ENCODE results near the gene CLIC1.

The CLIC1 gene

GRCh38 chr6:31723980-31724691 is 12.2 kb downstream of the CLIC1 start:
- no peak for FAIRE-seq
- TF ChIP-seq CTCF (IDR thresholded peaks at IDR 0.05; ENCODE audit: insufficient read depth, missing control alignments), result no peak
- DNase-seq (ENCODE audit: insufficient read length, low spot score), result no peak

GRCh38 chr6:31723245-31723979 is 12.9 kb downstream of the CLIC1 start, which contains the start of gene MPIG6B:
Gene MPIG6B, plus strand, starts transcription at chr6:31723373. Its CDS starts 11 bp downstream, at chr6:31723384.
- no peak for FAIRE-seq
- no peak for DNase-seq (ENCODE audit: insufficient read length, low spot score)
- no peak for TF ChIP-seq CTCF (IDR thresholded peaks at IDR 0.05; ENCODE audit: insufficient read depth, missing control alignments)

- no peak for DNase-seq (ENCODE audit: insufficient read length, low spot score)
These were observed 14.2 kb downstream of the CLIC1 start for GRCh38 chr6:31722173-31722572.

GRCh38 chr6:31721351-31722020 is 14.8 kb downstream of the CLIC1 start, which contains the start of gene LY6G6C:
Gene LY6G6C, minus strand, starts transcription at chr6:31721746. Its CDS starts 67 bp downstream, at chr6:31721679.
- no peak for DNase-seq (ENCODE audit: insufficient read length, low spot score)
- TF ChIP-seq CTCF (IDR thresholded peaks at IDR 0.05; ENCODE audit: insufficient read depth, missing control alignments), result no peak
- no peak for FAIRE-seq

More at GRCh38 chr6:31722173-31722572, 14.2 kb downstream of the CLIC1 start:
- no peak for FAIRE-seq
- TF ChIP-seq CTCF (IDR thresholded peaks at IDR 0.05; ENCODE audit: insufficient read depth, missing control alignments), result no peak

- no peak for FAIRE-seq
- TF ChIP-seq CTCF (IDR thresholded peaks at IDR 0.05; ENCODE audit: insufficient read depth, missing control alignments), result no peak
- no peak for DNase-seq (ENCODE audit: insufficient read length, low spot score)
These were observed 16.0 kb downstream of the CLIC1 start for GRCh38 chr6:31720196-31720770.

- no peak for FAIRE-seq
- DNase-seq (ENCODE audit: insufficient read length, low spot score), result no peak
- no peak for TF ChIP-seq CTCF (IDR thresholded peaks at IDR 0.05; ENCODE audit: insufficient read depth, missing control alignments)
These were observed 17.3 kb downstream of the CLIC1 start for GRCh38 chr6:31719001-31719400.
